HG03571 (cell line): ENCODE measurements around the gene ASGR1.
"Not testable (repeated sequence)": the region's sequence is repeated elsewhere in the genome, so short reads cannot be mapped to it uniquely, and the experiment has no call there.

Source experiments
- ATAC-seq: cut with Tn5 transposase; IDR thresholded peaks from one replicate; pipeline ENCODE4 v1.9.1; 2021; ENCODE audit not compliant: unreplicated experiment

ASGR1 gene

DNA sequence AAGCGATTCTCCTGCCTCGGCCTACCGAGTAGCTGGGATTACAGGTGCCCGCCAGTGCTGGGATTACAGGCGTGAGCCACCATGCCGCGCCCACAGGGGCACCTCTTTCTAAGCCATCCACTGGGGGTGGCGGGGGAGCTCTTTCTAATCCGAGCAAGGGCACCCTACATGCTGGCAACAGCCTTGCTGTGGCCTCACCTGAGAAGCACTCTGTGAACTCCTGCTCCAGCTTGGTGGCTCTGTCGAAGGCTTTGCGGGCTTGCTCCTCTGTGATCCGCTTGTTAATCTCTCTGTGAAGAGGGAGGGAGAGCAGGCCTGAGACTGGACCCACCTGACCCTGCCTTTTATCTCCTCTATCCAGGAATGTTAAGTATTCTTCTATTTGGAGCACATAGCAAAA, 11.9 kb upstream of the ASGR1 start:
- no peak for ATAC-seq

DNA sequence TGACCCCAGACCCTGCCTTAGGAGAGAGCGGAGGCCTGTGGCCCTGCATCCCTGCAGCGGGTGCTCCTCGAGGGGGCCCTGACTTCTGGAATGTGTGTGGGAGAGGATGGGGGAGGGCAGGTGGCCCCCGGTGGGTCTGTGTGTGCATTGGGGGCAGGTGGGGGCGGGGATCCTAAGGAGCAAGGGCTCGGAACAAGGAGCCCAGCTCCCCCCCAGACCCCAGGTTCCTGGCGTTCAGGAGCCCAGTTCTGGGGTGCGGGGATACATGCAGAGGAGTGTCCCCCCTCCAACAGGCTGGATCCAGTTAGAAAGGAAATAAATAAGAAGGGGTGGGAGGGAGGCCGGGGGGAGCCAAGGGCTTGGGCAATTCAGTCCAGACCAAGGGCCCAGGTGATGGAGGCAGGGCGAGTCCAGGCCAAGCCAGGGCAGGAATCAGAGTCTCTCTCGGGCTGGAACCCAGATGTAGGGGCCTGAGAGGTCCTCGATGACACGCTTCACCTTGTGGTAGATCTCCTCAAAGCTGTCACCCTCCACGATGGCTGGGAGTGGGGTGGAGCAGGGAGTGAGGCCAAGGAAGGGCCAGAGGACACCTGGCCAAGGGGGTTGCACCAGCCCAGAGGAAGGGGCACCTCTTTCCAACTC, 11.2 kb upstream of the ASGR1 start:
- ATAC-seq = no peak

DNA sequence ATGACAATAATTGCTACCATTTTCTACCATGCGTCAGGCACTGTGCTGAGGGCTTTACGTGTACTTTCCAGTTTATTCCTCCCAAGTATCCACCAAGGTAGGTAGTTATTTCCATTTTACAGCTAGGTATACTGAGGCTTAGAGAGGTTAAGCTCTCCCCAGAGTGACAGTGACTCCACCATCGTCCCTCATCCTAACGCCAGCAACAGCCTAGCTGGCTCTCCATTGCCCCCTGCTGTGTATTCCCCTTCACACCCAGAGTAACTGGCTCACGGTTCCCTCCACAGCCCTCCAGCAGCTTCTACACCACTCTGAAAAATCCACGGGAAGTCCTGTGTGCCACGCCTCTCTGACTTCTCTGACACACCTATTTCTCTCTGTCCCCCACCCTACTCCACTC, 7.1 kb upstream of the ASGR1 start:
- no peak for ATAC-seq

DNA sequence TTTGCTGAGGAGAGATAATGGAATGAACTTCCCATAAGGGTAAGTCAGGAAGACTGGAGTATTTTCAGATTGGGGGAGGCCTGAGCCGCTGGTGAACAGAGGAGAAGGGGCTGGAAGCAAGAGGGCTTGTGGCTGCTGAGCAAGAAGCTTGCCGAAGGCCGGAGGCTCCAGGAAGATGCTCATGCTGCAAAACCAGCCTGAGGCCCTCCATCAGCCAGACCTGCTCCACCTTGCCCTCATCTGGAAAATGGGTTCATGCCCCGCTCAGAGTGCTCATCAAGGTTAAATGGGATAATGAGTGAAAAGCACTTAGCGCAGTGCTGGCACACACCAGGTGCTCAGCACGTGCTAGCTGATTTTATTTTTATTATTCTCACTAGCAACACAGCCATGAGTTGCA, 5.5 kb upstream of the ASGR1 start:
- ATAC-seq = no peak

DNA sequence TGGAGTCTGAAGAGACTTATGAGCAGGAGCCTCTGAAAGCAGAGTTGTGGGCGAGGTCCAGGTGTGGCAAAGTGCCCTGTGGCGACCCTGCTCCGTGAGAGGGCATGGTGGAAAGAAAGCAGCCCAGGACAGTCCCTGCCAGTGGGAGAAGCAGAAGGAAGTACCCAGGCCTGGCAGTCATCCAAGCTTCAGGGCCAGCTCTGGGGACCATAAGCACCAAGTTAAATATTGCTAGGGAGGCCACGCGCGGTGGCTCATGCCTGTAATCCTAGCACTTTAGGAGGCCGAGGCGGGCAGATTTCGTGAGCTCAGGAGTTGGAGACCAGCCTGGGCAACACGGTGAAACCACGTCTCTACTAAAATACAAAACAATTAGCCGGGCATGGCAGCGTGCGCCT, 4.9 kb upstream of the ASGR1 start:
- ATAC-seq = no peak

DNA sequence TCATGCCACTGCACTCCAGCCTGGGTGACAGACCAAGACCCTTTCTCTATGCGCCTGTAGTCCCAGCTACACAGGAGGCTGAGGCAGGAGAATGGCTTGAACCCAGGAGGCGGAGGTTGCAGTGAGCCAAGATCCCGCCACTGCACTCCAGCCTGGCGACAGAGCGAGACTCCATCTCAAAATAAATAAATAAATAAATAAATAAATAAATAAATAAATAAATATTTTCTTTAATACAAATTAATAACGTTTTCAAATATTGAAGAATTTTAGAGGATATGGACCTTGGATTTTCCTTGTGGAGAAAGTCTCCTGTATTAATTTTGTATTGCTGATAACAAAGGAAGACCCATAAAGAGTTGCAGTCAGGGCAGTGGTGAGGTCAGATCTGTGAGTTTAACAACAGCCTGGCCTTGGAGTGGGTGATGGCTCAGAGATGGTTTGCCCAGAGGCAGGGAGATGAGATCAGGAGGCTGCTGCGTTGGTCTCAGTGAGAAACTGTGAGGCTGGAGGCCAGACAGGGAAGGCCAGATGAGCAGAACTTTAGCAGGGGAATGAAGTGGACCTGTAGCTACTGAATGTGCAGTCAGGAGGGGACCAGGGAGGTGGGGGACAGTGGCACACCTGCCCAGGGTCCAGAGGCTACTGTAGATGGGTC, 4.4 kb upstream of the ASGR1 start:
- ATAC-seq = no peak

DNA sequence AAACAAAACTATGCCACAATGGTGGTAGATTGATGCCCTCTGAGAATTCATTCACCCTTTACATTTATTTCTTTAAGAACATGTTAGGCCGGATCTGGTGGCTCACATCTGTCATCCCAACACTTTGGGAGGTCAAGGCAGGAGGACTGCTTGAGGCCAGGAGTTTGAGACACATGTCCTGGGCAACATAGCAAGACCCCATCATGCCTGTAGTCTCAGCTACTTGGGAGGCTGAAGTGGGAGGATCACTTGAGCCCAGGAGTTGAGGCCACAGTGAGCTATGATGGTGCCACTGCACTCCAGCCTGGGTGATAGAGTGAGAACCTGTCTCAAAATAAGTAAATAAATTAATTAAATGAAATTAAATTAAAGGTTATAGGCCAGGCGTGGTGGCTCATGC, 2.9 kb upstream of the ASGR1 start:
- ATAC-seq = not testable (repeated sequence)

DNA sequence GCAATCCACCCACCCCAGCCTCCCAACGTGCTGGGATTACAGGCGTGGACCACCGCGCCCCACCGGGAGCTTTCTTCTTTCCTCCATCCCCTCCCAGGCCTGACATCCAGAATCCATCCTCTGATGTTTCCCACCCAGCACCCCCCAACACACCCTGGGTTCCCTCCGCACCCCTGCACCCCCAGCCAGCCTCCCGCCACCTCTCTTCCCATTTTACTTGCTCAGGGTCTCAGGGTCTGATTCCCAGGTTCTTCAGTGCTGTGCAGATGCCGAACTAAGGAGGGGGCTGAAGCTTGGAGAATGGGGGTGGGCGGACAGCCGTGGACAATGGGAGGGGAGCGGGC, 225 bp downstream of the ASGR1 start:
- no peak for ATAC-seq

DNA sequence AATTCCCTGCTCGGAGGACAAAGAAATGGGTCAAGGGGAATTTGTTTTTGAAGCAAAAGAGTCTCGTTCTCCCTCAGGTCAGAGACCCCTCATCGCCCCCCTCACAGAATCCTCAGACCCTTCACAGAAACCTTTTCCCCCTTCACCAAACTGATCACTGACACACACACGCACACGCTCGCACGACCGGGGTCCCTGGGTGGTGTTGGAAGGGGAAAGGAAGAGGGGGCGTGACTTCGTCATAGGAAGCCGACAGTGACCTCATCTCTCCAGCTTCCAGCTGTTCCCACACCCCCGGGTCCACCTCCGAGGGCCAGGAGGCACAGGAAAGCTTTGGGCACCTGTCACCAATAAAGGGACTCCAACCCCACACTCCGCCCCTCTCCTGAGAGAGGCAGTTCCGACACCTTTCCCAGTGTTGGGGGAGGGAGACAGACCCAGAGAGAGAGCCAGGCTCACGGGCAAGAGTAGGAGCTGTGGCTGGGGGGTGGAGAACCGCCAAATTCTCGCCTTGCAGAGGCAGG, 1.2 kb downstream of the ASGR1 start:
- ATAC-seq = no peak

DNA sequence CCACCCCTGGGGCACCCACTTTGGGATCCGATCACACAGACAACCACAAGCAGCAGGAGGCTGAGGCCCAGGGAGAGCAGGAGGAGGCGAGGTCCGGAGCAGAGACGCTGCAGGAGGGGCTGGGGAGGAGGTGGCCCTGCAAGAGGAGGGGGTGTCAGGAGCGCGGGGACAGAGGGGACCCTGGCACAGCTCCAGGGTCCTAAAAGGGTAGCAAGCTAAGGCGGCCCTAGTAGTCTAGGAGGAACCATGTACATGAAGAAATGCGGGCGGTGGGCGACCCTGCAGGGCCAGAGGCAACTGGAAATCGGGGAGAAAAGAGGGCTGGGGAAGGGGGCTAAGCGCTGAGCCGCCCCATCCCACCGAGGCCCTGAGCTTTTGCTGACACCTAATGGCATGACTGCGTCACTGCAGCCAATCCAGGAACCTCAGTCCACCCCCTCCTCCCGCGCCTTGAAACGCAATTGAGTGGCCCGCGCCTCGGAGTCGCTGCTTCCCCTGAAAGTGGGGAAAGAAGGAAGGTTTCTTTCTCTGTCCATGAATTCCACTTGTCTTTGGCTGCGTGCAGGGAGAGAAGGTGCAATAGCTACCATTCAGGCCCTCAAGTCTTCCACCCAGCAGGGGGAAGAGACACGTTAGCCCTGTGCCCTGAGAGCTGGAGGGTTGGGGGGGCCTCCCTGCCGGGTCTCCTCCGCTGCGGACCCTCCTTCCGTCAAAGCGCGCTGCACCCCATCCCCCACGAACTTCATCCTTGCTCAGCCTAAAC, 1.8 kb downstream of the ASGR1 start:
- no peak for ATAC-seq

DNA sequence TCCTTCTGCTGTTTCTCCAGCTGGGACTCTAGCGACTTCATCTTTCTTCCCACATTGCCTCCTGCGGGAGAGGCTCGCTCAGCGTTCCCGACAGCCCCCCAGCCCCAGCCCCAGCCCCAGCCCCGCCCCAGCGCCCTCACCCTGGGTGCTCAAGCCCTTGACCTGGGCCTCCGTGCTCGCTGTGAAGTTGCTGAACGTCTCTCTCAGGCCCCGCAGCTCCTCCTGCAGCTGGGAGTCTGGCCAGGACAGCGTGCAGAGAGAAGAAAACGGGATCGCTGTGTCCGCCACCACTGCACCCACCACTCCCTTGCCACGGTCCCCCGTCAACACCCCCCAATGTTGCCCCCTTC, 2.4 kb downstream of the ASGR1 start:
- ATAC-seq = no peak

DNA sequence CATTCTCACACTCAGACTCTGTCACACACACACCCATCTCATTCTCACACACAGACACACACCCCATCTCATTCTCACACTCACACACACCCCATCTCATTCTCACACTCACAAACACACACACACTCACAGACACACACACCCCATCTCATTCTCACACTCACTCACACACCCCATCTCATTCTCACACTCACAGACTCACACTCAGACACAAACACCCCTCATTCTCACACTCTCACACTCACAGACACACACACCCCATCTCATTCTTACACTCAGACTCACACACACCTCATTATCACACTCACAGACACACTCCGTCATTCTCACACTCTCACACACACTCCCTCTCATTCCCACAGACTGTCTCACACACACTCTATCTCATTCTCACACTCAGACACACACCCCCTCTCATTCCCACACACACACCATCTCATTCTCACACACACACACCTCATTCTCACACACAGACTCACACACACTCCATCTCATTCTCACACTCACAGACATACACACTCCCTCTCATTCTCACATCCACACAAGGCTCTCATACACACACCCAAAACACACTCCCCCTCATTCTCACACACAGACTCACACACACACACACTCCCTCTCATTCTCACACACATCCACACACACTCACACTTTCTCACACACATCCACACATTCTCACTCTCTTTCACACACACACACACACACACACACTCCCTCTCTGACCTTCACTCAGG, 2.9 kb downstream of the ASGR1 start:
- no peak for ATAC-seq

DNA sequence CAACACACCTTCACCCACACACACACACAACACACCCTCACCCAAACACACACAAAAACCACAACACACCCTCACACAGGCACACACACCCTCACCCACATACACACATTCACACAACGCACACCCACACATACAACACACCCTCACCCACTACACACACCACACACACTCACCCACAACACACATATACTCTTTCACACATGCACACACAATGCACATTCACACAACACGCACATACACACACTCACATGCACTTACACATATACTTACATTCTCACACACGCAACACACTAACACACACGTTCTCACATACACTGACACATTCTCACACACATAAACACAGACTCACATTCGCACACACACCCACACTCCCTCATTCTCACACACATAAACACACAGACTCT, 3.8 kb downstream of the ASGR1 start:
- no peak for ATAC-seq

DNA sequence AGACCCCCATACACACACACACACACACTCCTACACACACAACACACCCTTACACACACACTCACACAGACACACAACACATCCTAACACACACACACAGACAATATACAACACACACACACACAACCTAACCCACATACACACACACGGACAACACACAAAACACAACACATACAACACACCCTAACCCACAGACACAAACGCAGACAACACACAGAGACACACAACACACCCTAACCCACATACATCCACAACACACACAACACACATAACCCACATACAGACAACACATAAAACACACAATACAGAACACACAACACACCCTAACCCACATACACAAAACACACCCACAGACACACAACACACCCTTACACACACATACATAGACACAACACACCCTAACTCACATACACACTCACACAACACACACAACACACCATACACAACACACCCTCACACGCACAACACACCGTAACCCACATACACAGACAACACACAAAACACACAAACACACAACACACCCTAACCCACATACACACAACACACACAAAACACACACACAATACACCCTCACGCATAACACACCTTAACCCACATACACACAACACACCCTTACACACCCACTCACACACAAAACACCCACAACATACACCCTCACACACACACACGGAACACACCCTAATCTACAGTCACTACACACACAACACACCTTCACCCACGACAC, 4.4 kb downstream of the ASGR1 start:
- ATAC-seq = no peak

DNA sequence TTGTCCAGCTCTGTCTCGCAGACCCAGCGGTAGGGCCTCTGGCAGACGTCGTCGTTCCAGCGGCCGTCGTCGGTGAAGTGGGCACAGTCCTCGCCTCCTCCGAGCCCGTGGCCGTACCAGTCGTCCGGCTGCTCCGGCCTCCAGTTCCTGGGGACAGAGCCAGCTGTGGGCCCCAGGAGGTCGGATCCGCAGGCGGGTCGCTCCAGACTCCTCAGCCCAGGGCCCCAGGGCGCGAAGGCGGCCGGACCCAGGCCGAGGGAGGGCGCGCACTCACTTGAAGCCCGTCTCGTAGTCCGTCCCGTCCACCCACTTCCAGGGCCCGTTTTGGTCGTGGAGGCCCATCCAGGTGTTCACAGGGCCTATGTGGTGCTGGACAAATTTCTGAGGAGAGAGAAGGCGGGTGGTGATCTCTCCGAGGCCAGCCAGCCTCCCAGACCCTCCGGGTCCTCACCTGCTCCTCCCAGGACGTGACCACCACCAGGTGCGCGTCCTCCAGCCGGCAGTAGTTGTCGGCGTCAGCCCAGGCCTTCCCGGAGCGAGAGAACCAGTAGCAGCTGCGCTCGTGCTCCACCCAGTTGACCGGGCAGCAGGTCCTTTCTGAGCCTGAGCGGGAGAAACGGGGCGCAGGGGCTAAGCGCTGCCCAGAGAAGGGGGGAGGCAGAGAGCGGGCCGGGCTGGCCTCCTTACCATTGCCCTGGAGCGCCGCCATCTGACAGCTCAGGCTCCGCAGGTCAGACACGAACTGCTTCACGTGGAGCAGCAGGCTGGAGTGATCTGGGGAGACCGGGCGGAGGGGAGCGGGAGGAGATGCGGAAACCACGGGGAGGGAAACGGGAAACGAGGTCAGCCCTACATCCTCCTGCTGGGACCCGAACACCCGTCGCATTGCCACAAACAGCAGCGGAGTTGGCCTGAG, 5.2 kb downstream of the ASGR1 start:
- no peak for ATAC-seq

DNA sequence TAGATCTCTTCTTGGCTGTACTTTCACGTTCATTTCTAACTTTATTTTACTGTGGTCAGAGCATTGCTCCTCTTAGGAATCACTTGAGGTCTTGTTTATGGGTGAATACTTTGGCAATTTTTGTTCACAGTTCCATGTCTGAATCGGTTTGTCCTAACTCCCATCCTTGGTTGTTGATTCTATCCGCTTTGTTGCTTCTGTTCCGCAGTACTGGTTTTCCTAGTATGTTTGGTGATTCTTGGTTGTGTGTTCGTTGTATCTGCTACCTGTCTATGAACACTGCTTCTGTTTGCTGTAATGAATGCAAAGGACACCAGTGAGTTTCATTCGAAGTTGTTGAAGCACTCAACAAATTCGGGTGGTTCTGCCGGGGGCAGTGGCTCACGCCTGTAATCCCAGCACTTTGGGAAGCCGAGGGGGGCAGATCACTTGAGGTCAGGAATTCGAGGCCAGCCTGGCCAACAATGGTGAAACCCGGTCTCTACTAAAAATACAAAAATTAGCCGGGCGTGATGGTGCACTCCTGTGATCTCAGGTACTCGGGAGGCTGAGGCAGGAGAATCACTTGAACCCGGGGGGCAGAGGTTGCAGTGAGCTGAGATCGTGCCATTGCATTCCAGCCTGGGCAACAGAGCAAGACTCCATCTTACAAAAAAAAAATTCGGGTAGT, 6.5 kb downstream of the ASGR1 start:
- ATAC-seq = not testable (repeated sequence)

DNA sequence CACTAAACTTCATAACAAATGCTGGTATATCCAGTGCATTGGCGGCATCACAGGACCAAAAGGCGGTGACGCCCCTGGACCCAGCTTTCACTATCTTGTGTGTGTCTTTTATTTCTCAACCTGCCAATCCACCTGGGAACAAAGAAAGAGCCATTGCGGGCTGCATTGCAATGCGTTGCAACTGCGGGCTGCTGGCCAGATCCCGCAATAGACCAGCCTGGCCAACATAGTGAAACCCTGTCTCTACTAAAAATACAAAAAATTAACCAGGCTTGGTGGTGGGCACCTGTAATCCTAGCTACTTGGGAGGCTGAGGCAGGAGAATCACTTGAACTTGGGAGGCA, 9.6 kb downstream of the ASGR1 start:
- ATAC-seq = not testable (repeated sequence)

DNA sequence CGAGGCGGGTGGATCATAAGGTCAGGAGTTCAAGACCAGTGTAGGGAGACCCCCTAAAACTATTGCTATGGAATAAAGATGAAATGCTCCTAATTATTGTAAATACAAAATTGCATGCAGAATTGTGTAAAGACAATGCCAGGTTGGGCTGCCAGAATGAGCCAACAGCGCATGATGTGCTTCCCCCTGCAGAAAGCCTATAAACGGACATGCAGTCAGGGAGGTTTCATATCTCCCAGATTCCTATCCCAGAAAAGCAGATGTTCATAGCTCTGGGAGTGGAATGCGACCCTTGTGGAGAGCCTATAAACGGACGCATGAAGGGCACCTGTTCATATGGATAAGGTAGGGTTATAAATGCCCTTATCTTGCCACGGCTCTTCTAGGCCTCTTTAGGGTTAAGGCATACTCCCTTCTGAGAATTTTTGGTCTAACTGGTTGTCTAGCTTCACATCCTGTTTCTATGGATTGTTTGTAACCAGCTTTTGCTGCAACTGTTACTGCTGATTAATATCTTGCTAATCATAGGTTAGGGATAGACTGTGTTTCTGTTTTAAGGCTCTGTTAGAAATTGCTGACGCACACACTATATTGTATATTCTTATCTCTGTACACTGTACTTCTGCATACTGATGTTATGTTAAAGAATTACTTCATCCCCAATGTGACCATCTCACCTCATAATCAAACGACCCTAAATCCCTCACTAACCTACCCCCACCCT, 10.2 kb downstream of the ASGR1 start:
- ATAC-seq = not testable (repeated sequence)

DNA sequence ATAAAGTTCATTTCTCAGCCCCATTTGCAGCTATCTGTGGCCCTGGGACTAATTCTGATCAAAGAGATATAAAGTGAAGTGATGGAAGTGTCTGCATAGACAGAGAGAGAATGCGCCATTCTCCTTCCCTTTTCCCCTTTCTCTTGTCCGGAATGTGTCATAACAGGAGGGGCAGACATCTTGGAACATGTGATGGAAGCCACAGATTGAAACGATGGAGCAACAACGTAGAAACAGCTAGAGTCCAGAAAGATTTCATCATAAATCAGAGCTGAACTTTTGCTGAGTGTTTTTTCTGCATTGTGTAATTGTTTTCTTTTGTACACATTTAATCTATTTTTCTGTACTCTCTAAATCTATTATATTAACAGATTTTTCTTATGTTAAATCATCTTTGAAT, 11.3 kb downstream of the ASGR1 start:
- no peak for ATAC-seq
